ENCODE results near the gene PCDHA6. TPM values are rescaled to one million over a fixed set of nuclear protein-coding genes. Genes with fewer than 3 reads are reported as not detected.
A peak's percentile ranks its signal among the peaks of the same experiment; 100 is the strongest.
"Not testable (repeated sequence)": the region's sequence is repeated elsewhere in the genome, so short reads cannot be mapped to it uniquely, and the experiment has no call there.

Gene PCDHA6
- total RNA-seq, 4 donors from 2014 or later = 0.64 to 3.0 (median 1.2) TPM; not detected in 1

DNA sequence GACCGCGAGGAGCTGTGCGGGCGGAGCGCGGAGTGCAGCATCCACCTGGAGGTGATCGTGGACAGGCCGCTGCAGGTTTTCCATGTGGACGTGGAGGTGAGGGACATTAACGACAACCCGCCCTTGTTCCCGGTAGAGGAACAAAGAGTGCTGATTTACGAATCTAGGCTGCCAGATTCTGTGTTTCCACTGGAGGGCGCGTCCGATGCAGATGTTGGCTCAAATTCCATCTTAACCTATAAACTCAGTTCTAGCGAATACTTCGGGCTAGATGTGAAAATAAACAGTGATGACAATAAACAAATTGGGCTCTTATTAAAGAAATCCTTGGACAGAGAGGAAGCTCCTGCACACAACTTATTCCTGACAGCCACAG is 590 bp downstream of the PCDHA6 start:
- 58 to 66% methylated on average over 4 to 18 of the region's 18 CpGs for WGBS, 2 donors (ENCODE audit: low coverage in 1 of 2)
- no peak overlapping the region for H3K4me3 ChIP-seq
- H3K9me3 ChIP-seq = peaks cover 9 to 38% of the 10 kb centered on the region in 2 donors
- TF ChIP-seq POLR2AphosphoS5 (IDR thresholded peaks at IDR 0.05) (no peak), EP300 (IDR thresholded peaks at IDR 0.05; ENCODE audit: low read depth) (no peak), POLR2A (IDR thresholded peaks at IDR 0.05) (no peak)
- TF ChIP-seq, protein P1, sequence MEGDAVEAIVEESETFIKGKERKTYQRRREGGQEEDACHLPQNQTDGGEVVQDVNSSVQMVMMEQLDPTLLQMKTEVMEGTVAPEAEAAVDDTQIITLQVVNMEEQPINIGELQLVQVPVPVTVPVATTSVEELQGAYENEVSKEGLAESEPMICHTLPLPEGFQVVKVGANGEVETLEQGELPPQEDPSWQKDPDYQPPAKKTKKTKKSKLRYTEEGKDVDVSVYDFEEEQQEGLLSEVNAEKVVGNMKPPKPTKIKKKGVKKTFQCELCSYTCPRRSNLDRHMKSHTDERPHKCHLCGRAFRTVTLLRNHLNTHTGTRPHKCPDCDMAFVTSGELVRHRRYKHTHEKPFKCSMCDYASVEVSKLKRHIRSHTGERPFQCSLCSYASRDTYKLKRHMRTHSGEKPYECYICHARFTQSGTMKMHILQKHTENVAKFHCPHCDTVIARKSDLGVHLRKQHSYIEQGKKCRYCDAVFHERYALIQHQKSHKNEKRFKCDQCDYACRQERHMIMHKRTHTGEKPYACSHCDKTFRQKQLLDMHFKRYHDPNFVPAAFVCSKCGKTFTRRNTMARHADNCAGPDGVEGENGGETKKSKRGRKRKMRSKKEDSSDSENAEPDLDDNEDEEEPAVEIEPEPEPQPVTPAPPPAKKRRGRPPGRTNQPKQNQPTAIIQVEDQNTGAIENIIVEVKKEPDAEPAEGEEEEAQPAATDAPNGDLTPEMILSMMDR (IDR thresholded peaks at IDR 0.05) = no peak
- H3K4me1 ChIP-seq = no peaks in the 10 kb centered on the region
- in situ Hi-C loops (cut with MboI; ENCODE audit: low pct_ligation_motif_present in 1 of 4, low pct_unique_long_range_greater_than_20kb in 1 of 4, low sequenced_read_pairs in 3 of 4) = no loop called here
- H3K36me3 ChIP-seq = no peaks in the 10 kb centered on the region
- peaks cover 31% of the 10 kb centered on the region for H3K27me3 ChIP-seq
- intact Hi-C loops (cut with DNase I; ENCODE audit: low total_unique reads) = no loop called here
- H3K27ac ChIP-seq = no peak overlapping the region
- DNase-seq = no peak

GRCh38 chr5:140829511-140830501 is 2.0 kb downstream of the PCDHA6 start:
- H3K4me1 ChIP-seq; intact Hi-C loops (cut with DNase I; ENCODE audit: low total_unique reads): not testable (repeated sequence)
- 63 to 78% methylated on average over 1 to 103 of the region's 106 CpGs for WGBS, 2 donors (ENCODE audit: low coverage in 1 of 2)

DNA sequence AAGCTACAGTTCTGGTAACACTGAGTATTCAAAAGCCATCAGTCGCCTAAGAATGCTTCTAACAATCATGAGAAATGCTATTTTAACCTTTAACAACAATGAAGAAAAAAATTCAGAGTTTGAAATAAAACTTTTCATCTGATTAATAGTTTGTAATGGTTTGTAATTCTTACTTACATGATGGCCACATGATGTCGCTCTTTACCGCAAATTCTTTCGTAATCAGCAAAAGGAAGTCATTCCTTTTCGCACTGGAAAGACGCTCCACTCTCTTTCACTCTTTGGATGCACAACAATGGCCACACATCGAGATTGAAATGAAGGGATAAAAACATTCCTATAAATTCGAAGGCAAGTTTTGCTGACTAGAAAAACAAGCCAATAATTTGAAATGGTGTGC is 6.2 kb downstream of the PCDHA6 start, which contains the start of gene PCDHA7:
Gene PCDHA7 (plus strand): TSS at position 277 of the 400 bp plus-strand sequence. CDS start 115 bp downstream, at position 392.
- Histone ChIP-seq H3K27ac (no peak within 1 kb of the TSS), H3K4me1 (no peaks in the 10 kb centered on the region), H3K36me3 (no peaks in the 10 kb centered on the region), H3K27me3 (peaks cover 31% of the 10 kb centered on the region), H3K9me3 (peaks cover 17 to 47% of the 10 kb centered on the region in 2 donors), H3K4me3 (peak within 1 kb of the TSS in 1 of 4 donors; percentile 5)
- intact Hi-C loops (cut with DNase I; ENCODE audit: low total_unique reads) (no loop called here), in situ Hi-C loops (cut with MboI; ENCODE audit: low pct_ligation_motif_present in 1 of 4, low pct_unique_long_range_greater_than_20kb in 1 of 4, low sequenced_read_pairs in 3 of 4) (no loop called here)
- DNase-seq = no peak
- TF ChIP-seq POLR2AphosphoS5 (IDR thresholded peaks at IDR 0.05) (no peak), EP300 (IDR thresholded peaks at IDR 0.05; ENCODE audit: low read depth) (no peak), POLR2A (IDR thresholded peaks at IDR 0.05) (no peak)
- TF ChIP-seq, protein P1 (IDR thresholded peaks at IDR 0.05) = no peak
- WGBS, 2 donors (ENCODE audit: low coverage in 1 of 2) = 11 to 37% methylated on average over 8 of the region's 8 CpGs

More at GRCh38 chr5:140829511-140830501, 2.0 kb downstream of the PCDHA6 start:
- H3K27ac ChIP-seq; DNase-seq; in situ Hi-C loops (cut with MboI; ENCODE audit: low pct_ligation_motif_present in 1 of 4, low pct_unique_long_range_greater_than_20kb in 1 of 4, low sequenced_read_pairs in 3 of 4); H3K4me3 ChIP-seq; H3K36me3 ChIP-seq: not testable (repeated sequence)
- H3K27me3 ChIP-seq = peaks cover 42% of the 10 kb centered on the region
- peaks cover 12 to 46% of the 10 kb centered on the region in 2 donors for H3K9me3 ChIP-seq

GRCh38 chr5:140834439-140835008 is 6.8 kb downstream of the PCDHA6 start:
- Histone ChIP-seq H3K27me3 (peaks cover 31% of the 10 kb centered on the region), H3K4me3 (peak overlapping the region in 1 of 4 donors; percentile 5), H3K9me3 (peaks cover 17 to 43% of the 10 kb centered on the region in 2 donors)
- DNase-seq; H3K36me3 ChIP-seq; in situ Hi-C loops (cut with MboI; ENCODE audit: low pct_ligation_motif_present in 1 of 4, low pct_unique_long_range_greater_than_20kb in 1 of 4, low sequenced_read_pairs in 3 of 4); intact Hi-C loops (cut with DNase I; ENCODE audit: low total_unique reads); H3K27ac ChIP-seq; H3K4me1 ChIP-seq: not testable (repeated sequence)
- 71% methylated on average over 29 of the region's 38 CpGs; no CpG with 5 or more reads in 1 of the 2 donors for WGBS, 2 donors (ENCODE audit: low coverage in 1 of 2)
